ENCODE data around the gene PLD2. TPM values are rescaled to one million over a fixed set of nuclear protein-coding genes. Genes with fewer than 3 reads are reported as not detected.

Gene PLD2
- total and polyA plus RNA-seq, 9 of the 15 experiments (the other 6 are each of a cell fraction or from before 2014, with no cell fraction given), result 0.20 to 7.5 (median 3.3) TPM

DNA sequence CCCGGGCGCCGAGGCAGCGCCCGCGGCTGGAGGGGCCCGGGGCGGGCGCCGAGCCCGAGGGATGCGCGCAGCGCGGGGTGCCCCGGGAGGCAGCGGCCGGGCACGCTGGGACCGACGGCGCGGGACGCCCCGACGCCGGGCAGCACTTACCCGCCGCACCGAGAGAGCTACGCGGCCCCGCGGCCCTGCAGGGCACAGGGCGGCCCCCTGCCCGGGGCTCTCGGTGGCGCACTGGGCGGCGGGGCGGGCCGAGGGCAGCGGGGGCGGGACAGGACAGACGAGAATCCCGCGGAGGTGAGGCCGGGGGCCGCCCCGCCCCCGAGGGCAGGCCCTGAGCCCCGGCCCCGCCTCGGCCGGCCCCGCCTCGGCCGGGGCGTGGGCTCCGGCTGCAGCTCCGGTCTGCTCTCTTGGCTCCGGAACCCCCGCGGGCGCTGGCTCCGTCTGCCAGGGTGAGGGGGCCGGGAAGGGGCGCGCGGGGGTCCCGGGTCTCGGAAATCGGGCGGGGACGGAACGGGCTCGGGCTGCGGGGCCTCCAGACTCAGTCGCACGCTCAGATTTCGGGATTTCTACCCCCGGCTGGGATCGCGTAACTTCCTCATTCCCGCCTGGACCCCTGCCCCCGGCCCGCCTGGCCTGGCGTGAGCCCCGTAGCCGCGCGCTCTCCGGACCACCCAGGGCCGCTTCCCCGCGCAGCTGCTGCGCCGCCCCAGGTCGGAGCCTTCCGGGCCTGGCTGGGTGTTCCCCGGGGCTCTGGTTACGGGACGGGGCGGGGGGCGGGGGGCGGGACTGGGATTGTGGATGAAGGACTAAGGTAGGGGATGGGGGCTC, at the start of gene PLD2 (continued):
- TF ChIP-seq, protein P1, sequence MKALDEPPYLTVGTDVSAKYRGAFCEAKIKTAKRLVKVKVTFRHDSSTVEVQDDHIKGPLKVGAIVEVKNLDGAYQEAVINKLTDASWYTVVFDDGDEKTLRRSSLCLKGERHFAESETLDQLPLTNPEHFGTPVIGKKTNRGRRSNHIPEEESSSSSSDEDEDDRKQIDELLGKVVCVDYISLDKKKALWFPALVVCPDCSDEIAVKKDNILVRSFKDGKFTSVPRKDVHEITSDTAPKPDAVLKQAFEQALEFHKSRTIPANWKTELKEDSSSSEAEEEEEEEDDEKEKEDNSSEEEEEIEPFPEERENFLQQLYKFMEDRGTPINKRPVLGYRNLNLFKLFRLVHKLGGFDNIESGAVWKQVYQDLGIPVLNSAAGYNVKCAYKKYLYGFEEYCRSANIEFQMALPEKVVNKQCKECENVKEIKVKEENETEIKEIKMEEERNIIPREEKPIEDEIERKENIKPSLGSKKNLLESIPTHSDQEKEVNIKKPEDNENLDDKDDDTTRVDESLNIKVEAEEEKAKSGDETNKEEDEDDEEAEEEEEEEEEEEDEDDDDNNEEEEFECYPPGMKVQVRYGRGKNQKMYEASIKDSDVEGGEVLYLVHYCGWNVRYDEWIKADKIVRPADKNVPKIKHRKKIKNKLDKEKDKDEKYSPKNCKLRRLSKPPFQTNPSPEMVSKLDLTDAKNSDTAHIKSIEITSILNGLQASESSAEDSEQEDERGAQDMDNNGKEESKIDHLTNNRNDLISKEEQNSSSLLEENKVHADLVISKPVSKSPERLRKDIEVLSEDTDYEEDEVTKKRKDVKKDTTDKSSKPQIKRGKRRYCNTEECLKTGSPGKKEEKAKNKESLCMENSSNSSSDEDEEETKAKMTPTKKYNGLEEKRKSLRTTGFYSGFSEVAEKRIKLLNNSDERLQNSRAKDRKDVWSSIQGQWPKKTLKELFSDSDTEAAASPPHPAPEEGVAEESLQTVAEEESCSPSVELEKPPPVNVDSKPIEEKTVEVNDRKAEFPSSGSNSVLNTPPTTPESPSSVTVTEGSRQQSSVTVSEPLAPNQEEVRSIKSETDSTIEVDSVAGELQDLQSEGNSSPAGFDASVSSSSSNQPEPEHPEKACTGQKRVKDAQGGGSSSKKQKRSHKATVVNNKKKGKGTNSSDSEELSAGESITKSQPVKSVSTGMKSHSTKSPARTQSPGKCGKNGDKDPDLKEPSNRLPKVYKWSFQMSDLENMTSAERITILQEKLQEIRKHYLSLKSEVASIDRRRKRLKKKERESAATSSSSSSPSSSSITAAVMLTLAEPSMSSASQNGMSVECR (CRISPR knock-in tag; IDR thresholded peaks at IDR 0.05), result no peak
- TF ChIP-seq POLR2G (IDR thresholded peaks at IDR 0.05; ENCODE audit: low read depth, low read length), result peak; percentile 73
- no peak for TF ChIP-seq MYC (IDR thresholded peaks at IDR 0.05; ENCODE audit: low read depth, low read length)
- no peak for TF ChIP-seq MYC (CRISPR knock-in tag; IDR thresholded peaks at IDR 0.05; ENCODE audit: borderline replicate concordance, low read depth)

DNA sequence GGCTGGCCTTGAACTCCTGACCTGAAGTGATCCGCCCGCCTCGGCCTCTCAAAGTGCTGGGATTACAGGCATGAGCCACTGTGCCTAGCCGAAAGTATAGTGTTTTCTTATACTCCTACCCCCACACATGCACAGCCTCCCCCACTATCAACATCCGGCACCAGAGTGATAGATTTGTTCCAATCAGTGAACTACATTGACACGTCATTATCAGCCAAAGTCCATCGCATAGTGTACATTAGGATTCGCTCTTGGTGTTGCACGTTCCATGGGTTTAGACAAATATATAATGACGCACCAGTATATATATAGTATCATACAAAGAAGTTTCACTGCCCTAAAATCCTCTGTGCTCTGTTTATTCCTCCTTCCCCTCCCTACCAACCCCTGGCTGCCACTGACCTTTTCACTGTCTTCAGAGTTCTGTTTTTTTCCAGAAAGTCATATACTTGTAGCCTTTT, 47.1 kb upstream of the PLD2 start:
- no peak for FAIRE-seq
- 2% methylated on average over 10 of the region's 10 CpGs for WGBS (ENCODE audit: insufficient coverage, low coverage, missing lambda C conversion rate)
- Histone ChIP-seq H3K27me3 (ENCODE audit: control insufficient read depth in 2 of 2, insufficient read depth in 2 of 2, low read length in 2 of 2) (peaks cover 8 to 21% of the 10 kb centered on the region in 2 experiments; a peak in 4 of 5 replicates), H3K9me1 (ENCODE audit: control insufficient read depth, insufficient read depth, low read length) (no peaks in the 10 kb centered on the region), H3K4me3 (no peak overlapping the region), H3K9me3 (replicated peaks; ENCODE audit: control insufficient read depth, insufficient read depth, low read depth, low read length) (no peaks in the 10 kb centered on the region), H3K9ac (ENCODE audit: insufficient read depth in 1 of 2, low read depth in 2 of 2, low read length in 2 of 2) (no peak overlapping the region), H3K36me3 (ENCODE audit: control insufficient read depth, insufficient read depth, low read length) (no peaks in the 10 kb centered on the region), H3K27ac (ENCODE audit: extremely low read depth, low read depth, low read length) (no peak overlapping the region), H3K79me2 (ENCODE audit: control insufficient read depth, insufficient read depth, low read length) (no peaks in the 10 kb centered on the region), H4K20me1 (replicated peaks; ENCODE audit: control insufficient read depth, insufficient read depth, low read length) (no peaks in the 10 kb centered on the region), H3K4me1 (replicated peaks in 1 of 2; ENCODE audit: control insufficient read depth in 2 of 2, insufficient read depth in 2 of 2, low read length in 2 of 2) (no peaks in the 10 kb centered on the region; a peak in 2 of 5 replicates), H2AFZ (ENCODE audit: low read depth, low read length) (no peak overlapping the region), H3K4me2 (ENCODE audit: insufficient read depth, low read length) (no peak overlapping the region)
- no TSS peak for BruUV-seq (replicated peaks)
- POLR2A ChIA-PET, result no interaction called here
- in situ Hi-C loops (cut with MboI), result no loop called here
- no peak; the same call in 2 of the 3 replicates for ATAC-seq
- peak in 1 of 4 experiments; percentile 24 for DNase-seq (ENCODE audit: extremely low read depth in 1 of 4, low spot score in 3 of 4)
- intact Hi-C loops (cut with micrococcal nuclease), result no loop called here
- CTCF ChIA-PET (ENCODE audit: low intra/inter-chr PET ratio), result no interaction called here
- TF ChIP-seq CBFA2T3 (IDR thresholded peaks at IDR 0.05) (peak; percentile 64), CREM (IDR thresholded peaks at IDR 0.05; ENCODE audit: low read depth) (peak; percentile 72), CBFA2T2 (conservative IDR thresholded peaks at IDR 0.05) (0 out of 2 replicates have a peak, but pooled peaks have one; percentile 17), MEIS2 (IDR thresholded peaks at IDR 0.05; ENCODE audit: partially characterized antibody) (peak; percentile 35), RCOR1 (IDR thresholded peaks at IDR 0.05; ENCODE audit: borderline replicate concordance in 1 of 2, low read depth in 2 of 2, low read length in 2 of 2) (0 out of 4 replicates have a peak, but pooled peaks of 1 of the 2 experiments have one; percentile 39), ATF1 (CRISPR knock-in tag; IDR thresholded peaks at IDR 0.05) (no peak), ATF1 (tag; IDR thresholded peaks at IDR 0.05) (0 out of 2 replicates have a peak, but pooled peaks have one; percentile 23), PTBP1 (IDR thresholded peaks at IDR 0.05; ENCODE audit: low read depth, low read length) (no peak)
- TF ChIP-seq, protein P2, sequence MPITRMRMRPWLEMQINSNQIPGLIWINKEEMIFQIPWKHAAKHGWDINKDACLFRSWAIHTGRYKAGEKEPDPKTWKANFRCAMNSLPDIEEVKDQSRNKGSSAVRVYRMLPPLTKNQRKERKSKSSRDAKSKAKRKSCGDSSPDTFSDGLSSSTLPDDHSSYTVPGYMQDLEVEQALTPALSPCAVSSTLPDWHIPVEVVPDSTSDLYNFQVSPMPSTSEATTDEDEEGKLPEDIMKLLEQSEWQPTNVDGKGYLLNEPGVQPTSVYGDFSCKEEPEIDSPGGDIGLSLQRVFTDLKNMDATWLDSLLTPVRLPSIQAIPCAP (CRISPR knock-in tag; IDR thresholded peaks at IDR 0.05; ENCODE audit: borderline replicate concordance), result no peak
- TF ChIP-seq, protein P3, sequence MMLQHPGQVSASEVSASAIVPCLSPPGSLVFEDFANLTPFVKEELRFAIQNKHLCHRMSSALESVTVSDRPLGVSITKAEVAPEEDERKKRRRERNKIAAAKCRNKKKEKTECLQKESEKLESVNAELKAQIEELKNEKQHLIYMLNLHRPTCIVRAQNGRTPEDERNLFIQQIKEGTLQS (IDR thresholded peaks at IDR 0.05), result peak; percentile 22; the same call in 1 of the 2 replicates
- TF ChIP-seq, protein P3 (CRISPR knock-in tag; conservative IDR thresholded peaks at IDR 0.05), result no peak
